Natural killer cell treated with Interleukin-12 subunit alpha and Interleukin-12 subunit beta and Interleukin-15 and Interleukin-18, amount 100 ng/mL, for 72 hours (primary cell): ENCODE results near the gene UBE2Q1. TPM values are rescaled to one million over a fixed set of nuclear protein-coding genes. Genes with fewer than 3 reads are reported as not detected.
"Not testable (repeated sequence)": the region's sequence is repeated elsewhere in the genome, so short reads cannot be mapped to it uniquely, and the experiment has no call there.

Experiments
- ATAC-seq, 2 donors: fragments of 150-1000 bp; cut with Tn5 transposase in 1 of 2; sonication (Bioruptor Pico), chemical (Tn5 transposase) in 1 of 2; 2 replicates each; pipeline ENCODE4 v1.10.0; 2021
- DNase-seq: peaks from one replicate; pipeline ENCODE4 v3.0.0; 2022; ENCODE audit warnings: low spot score
- H3K27ac Mint-ChIP-seq, 2 donors: 1 replicate in 1 of 2; 2 replicates in 1 of 2; pipeline ENCODE4 v1.8.0; 2022; ENCODE audit warnings: mixed read lengths in 2 of 2, mild to moderate bottlenecking in 1 of 2, moderate library complexity in 1 of 2
- H3K27me3 Mint-ChIP-seq, 2 donors: 1 replicate in 1 of 2; 2 replicates in 1 of 2; pipeline ENCODE4 v1.8.0; 2022; ENCODE audit warnings: mixed read lengths in 2 of 2
- H3K36me3 Mint-ChIP-seq: one replicate; pipeline ENCODE4 v1.8.0; 2022; ENCODE audit warnings: mixed read lengths
- H3K4me1 Mint-ChIP-seq, 2 donors: 1 replicate in 1 of 2; 2 replicates in 1 of 2; pipeline ENCODE4 v1.8.0; 2022; ENCODE audit warnings: low read depth in 2 of 2, mixed read lengths in 2 of 2, mild to moderate bottlenecking in 1 of 2
- H3K4me3 Mint-ChIP-seq: one replicate; pipeline ENCODE4 v1.8.0; 2022; ENCODE audit warnings: mixed read lengths
- H3K9me3 Mint-ChIP-seq: 2 replicates; pipeline ENCODE4 v1.8.0; 2022; ENCODE audit warnings: mixed read lengths
- total RNA-seq, 2 donors: library from RNA; stranded (reverse); gene quantifications; one replicate each; pipeline ENCODE4 v1.2.3, GENCODE V29; 2022

Gene UBE2Q1
- total RNA-seq, 2 donors from 2014 or later, result 95.2 to 123 TPM

DNA sequence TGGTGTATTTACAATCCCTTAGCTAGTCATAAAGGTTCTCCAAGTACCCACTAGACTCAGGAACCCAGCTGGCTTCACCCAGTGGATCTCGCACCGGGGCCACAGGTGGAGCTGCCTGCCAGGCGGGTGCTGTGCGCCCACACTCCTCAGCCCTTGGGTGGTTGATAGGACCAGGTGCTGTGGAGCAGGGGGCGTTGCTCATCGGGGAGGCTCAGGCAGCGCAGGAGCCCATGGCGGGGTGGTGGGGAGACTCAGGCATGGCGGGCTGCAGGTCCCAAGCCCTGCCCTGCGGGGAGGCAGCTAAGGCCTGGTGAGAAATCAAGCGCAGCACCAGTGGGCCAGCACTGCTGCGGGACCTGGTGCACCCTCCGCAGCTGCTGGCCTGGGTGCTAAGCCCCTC, 26.5 kb downstream of the UBE2Q1 start:
- not testable (repeated sequence) for H3K36me3 Mint-ChIP-seq, ATAC-seq, H3K4me3 Mint-ChIP-seq, H3K4me1 Mint-ChIP-seq, DNase-seq, H3K9me3 Mint-ChIP-seq, H3K27ac Mint-ChIP-seq
- peaks cover 12 to 18% of the 10 kb centered on the region in 2 donors for H3K27me3 Mint-ChIP-seq

DNA sequence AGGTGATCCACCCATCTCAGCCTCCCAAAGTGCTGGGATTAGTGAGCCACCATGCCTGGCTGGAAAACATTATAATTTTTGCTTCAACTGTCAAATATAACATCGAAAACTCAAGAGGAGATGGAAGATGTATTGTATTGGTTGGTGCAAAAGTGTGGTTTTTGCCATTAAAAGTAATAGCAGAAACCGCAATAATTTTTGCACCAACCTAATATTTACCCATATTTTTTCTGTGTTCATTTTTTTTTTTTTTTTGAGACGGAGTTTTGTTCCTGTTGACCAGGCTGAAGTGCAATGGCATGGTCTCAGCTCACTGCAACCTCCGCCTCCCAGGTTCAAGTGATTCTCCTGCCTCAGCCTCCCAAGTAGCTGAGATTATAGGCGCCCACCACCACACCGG, 29.2 kb downstream of the UBE2Q1 start:
- peaks cover 2 to 7% of the 10 kb centered on the region in 2 donors for H3K27me3 Mint-ChIP-seq
- H3K4me3 Mint-ChIP-seq, result no peak overlapping the region
- ATAC-seq (no peak), DNase-seq (no peak)
- no peak overlapping the region for H3K27ac Mint-ChIP-seq
- H3K36me3 Mint-ChIP-seq, result no peaks in the 10 kb centered on the region
- H3K4me1 Mint-ChIP-seq, result no peaks in the 10 kb centered on the region
- no peaks in the 10 kb centered on the region for H3K9me3 Mint-ChIP-seq

DNA sequence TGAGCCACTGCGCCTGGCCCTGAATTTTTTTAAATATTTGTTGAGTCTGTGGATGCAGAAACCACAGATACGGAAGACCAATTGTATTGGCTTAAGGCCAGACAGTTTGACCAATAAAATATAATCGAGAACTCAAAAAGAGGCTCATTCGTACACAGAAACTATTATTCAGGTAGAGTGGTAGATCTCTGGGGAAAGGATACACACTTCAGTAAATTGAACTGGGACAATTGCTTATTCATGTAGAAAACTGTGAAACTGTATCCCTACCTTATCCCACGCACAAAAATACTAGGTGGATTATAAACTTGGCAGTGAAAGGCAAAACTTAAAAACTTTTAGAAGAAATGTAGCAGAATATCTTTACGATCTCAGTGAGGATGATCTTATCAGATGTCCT, 31.3 kb downstream of the UBE2Q1 start:
- ATAC-seq, result no peak
- Mint-ChIP-seq H3K9me3 (no peaks in the 10 kb centered on the region), H3K27me3 (peaks cover 9 to 13% of the 10 kb centered on the region in 2 donors), H3K27ac (no peak overlapping the region), H3K36me3 (no peaks in the 10 kb centered on the region), H3K4me1 (no peaks in the 10 kb centered on the region), H3K4me3 (no peak overlapping the region)
- no peak for DNase-seq

DNA sequence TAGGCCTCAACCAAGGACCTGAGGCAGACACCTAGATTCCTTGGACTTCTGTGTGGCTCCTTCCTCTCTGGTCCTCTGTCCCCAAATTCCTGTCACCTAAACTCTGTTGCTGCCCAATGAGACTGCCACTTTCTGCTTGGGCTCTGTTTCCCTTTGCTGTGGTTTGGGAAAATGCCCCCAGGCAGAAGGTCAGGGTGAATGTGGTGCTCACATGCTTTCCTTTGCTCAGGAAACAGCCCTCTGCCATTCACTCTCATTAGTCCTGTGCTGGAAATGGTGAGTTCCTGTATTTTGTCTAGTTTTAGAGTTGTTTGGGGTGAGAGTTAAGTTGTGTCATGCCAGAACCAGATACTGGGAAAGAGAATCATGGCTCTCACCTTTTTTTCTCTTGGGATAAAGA, 33.6 kb downstream of the UBE2Q1 start:
- peaks cover 9 to 21% of the 10 kb centered on the region in 2 donors for H3K27me3 Mint-ChIP-seq
- H3K4me3 Mint-ChIP-seq, result no peak overlapping the region
- no peaks in the 10 kb centered on the region for H3K36me3 Mint-ChIP-seq
- no peak overlapping the region for H3K27ac Mint-ChIP-seq
- H3K4me1 Mint-ChIP-seq, result no peaks in the 10 kb centered on the region
- H3K9me3 Mint-ChIP-seq, result no peaks in the 10 kb centered on the region
- DNase-seq, result no peak
- ATAC-seq, result no peak

DNA sequence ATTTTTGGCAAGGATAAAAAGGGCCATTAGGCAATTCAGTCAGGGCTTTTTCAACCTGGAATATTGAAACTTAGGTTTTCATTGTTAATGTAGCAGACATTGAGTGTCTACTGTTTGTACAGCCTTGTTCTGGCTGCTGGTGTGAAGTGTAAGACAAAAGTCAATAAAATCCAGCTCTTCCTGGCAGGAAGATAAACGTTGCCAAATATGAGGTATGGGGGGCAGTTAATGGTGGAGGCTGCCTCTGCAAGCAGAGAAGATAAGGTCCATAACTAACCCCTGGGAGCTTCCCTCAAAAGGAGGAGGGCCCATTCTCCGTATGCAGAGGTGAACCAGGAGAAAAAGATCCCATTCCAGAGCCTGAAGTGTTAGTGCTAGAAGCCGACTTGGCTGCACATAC, 36.8 kb downstream of the UBE2Q1 start:
- Mint-ChIP-seq H3K27me3 (peaks cover 18 to 26% of the 10 kb centered on the region in 2 donors), H3K4me3 (no peak overlapping the region), H3K9me3 (no peaks in the 10 kb centered on the region)

DNA sequence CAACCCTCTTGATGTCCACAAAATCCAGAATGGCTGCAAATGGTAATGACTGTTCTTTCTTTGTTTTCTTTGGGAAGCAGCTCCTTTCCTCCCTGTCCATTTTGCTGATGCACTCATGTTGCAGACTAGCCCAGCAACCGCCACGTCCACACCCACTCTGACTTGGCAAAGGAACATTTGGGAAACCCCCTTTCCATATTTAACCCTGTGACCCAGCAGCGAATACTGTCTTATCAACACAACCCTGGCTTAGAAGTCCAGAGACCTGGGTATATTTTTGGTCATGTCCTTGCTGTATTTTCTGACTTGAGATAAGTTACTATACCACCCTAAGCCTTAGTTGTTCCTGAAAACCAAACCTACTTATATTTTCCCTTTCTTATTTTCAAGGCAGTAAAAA, 38.1 kb downstream of the UBE2Q1 start:
- H3K4me3 Mint-ChIP-seq, result no peak overlapping the region
- DNase-seq, result no peak

More for the DNA sequence above, 36.8 kb downstream of the UBE2Q1 start:
- H3K36me3 Mint-ChIP-seq, result no peaks in the 10 kb centered on the region
- no peak for DNase-seq
- H3K27ac Mint-ChIP-seq, result no peak overlapping the region
- ATAC-seq, result no peak
- no peaks in the 10 kb centered on the region for H3K4me1 Mint-ChIP-seq

DNA sequence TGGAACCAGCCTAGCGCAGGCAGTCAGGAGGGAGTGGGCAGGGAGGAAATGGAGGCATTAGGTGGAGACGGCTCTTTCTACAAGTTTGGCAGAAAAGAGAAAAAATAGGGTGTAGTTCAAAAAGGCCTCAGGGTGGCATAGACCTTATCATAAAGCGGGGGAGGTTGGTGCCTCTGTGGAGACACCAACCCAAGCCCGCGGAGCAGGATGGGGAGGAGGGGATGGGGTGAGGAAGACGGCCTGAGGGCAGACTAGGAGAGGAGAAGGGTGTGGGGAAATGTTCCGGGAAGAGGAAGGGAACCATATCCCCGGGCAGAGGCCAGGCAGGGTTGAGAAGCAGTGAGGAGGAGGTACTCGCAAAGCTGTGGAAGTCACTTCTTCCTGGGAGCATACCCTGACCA, 38.9 kb downstream of the UBE2Q1 start:
- ATAC-seq (no peak), DNase-seq (no peak)
- H3K36me3 Mint-ChIP-seq, result no peaks in the 10 kb centered on the region
- no peak overlapping the region for H3K27ac Mint-ChIP-seq
- H3K4me1 Mint-ChIP-seq, result no peaks in the 10 kb centered on the region
- peaks cover 32 to 33% of the 10 kb centered on the region in 2 donors for H3K27me3 Mint-ChIP-seq
- H3K9me3 Mint-ChIP-seq, result no peaks in the 10 kb centered on the region
- H3K4me3 Mint-ChIP-seq, result no peak overlapping the region

More for the DNA sequence above, 38.1 kb downstream of the UBE2Q1 start:
- H3K36me3 Mint-ChIP-seq, result no peaks in the 10 kb centered on the region
- no peaks in the 10 kb centered on the region for H3K4me1 Mint-ChIP-seq
- no peaks in the 10 kb centered on the region for H3K9me3 Mint-ChIP-seq
- ATAC-seq, result no peak
- no peak overlapping the region for H3K27ac Mint-ChIP-seq
- H3K27me3 Mint-ChIP-seq, result peaks cover 31 to 32% of the 10 kb centered on the region in 2 donors

DNA sequence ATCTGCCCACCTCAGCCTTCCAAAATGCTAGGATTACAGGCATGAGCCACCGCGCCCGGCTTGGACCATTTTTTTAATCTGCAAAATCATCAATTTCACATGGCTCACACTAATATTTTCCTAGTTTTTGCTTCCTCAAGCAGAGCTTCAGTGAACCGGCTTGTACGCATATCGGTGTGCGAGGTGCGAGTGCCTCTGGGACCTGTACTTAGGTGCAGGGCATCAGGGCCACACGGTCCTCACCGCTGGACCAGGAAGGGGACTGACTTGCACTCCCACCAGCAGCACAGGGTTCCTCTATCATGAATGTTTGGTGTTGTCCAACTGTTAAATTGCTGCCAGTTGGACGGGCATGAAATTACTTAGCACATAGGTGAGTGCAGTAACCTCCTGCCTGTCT, 40.8 kb downstream of the UBE2Q1 start:
- H3K27me3 Mint-ChIP-seq, result peaks cover 29 to 36% of the 10 kb centered on the region in 2 donors
- no peak for ATAC-seq

DNA sequence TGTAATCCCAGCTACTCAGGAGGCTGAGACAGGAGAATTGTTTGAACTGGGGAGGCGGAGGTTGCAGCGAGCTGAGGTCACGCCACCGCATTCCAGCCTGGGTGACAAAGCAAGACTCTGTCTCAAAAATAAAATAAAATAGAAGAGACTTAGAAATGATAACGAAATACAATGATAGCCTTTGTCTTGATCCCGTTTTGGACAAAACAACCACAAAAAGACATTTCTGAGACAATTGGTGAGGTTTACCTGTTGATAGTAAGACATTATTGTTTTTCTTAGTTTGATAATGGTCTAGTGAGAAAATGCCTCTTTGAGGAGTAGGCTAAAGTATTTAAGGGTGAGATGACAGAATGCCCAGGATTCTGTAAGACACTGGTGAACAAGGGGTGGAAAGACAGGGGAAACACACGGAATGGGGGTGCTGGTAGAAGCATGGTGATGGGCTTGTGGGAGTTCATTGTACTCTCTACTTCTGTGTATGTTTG, 44.4 kb downstream of the UBE2Q1 start:
- ATAC-seq (no peak), DNase-seq (no peak)
- no peaks in the 10 kb centered on the region for H3K36me3 Mint-ChIP-seq
- H3K4me3 Mint-ChIP-seq, result no peak overlapping the region
- no peak overlapping the region for H3K27ac Mint-ChIP-seq
- H3K4me1 Mint-ChIP-seq, result no peaks in the 10 kb centered on the region
- H3K27me3 Mint-ChIP-seq, result peaks cover 22 to 43% of the 10 kb centered on the region in 2 donors
- no peaks in the 10 kb centered on the region for H3K9me3 Mint-ChIP-seq

More for the DNA sequence above, 40.8 kb downstream of the UBE2Q1 start:
- no peak overlapping the region for H3K27ac Mint-ChIP-seq
- no peak for DNase-seq
- no peaks in the 10 kb centered on the region for H3K9me3 Mint-ChIP-seq
- H3K4me3 Mint-ChIP-seq, result no peak overlapping the region
- H3K36me3 Mint-ChIP-seq, result no peaks in the 10 kb centered on the region
- H3K4me1 Mint-ChIP-seq, result no peaks in the 10 kb centered on the region

DNA sequence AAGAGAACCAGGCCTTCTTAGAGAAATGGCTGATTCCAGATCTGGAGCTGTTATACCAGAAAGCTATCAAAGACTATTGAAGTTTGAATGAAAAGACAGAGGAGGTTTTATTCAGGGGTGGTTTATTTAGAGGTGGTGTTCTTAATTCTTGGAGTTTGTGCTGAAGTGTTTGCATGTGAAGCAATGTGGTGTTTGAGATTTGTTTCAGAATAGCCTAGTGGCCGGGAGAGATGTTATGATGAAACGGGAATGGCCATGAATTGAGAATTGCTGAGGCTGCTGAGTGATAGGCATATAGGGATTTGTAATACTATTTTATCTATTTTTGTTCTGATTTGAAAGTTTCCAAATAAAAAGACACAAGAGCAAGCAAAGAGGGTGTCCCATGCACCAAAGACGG, 45.7 kb downstream of the UBE2Q1 start:
- DNase-seq, result no peak
- ATAC-seq, result no peak
- Mint-ChIP-seq H3K27me3 (peaks cover 30 to 52% of the 10 kb centered on the region in 2 donors), H3K9me3 (no peaks in the 10 kb centered on the region), H3K4me3 (no peak overlapping the region), H3K27ac (no peak overlapping the region), H3K4me1 (no peaks in the 10 kb centered on the region), H3K36me3 (no peaks in the 10 kb centered on the region)

DNA sequence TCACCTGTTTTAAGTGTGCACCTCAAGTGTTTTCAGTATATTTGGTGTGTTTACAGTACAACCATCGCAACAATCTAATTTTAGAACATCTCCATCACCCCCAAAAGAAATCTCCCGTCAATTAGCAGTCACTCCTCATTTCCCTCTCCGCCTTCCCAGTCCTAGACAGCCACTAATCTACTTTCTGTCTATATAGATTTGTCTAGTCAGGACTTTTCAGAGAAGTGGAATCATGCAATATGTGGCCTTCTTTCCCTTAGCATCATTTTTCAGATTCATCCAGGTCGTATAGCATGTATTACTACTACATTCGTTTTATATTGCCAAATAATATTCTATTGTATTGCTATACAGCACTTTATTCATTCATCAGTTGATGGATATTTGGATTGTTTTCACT, 54.6 kb downstream of the UBE2Q1 start:
- DNase-seq (no peak), ATAC-seq (no peak)
- Mint-ChIP-seq H3K4me3 (no peak overlapping the region), H3K9me3 (no peaks in the 10 kb centered on the region), H3K4me1 (peaks cover 20 to 21% of the 10 kb centered on the region in 2 donors), H3K27ac (no peak overlapping the region), H3K27me3 (peaks cover 39 to 55% of the 10 kb centered on the region in 2 donors), H3K36me3 (peaks cover 9% of the 10 kb centered on the region)

DNA sequence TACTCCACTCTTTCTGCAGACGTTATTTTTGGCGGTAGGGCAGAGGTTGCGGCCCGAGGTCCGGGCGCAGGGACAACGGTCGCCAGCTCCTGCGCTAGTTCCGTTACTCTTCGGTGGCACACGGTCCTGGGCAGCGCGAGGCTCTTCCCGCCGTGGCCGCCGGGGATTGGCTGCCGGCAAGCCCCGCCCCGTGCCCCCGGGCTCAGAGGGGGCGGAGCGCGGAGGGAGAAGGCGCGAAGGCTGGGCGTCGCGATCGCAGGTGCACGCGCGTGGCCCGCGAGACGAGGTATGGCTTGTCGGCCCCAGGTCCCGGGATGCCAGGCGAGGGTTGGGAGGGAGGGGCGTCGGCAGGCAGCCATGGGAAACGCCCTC, 55.7 kb downstream of the UBE2Q1 start:
- Mint-ChIP-seq H3K27me3 (peaks cover 31 to 44% of the 10 kb centered on the region in 2 donors), H3K4me1 (peaks cover 21% of the 10 kb centered on the region in 2 donors), H3K4me3 (no peak overlapping the region), H3K9me3 (no peaks in the 10 kb centered on the region), H3K36me3 (peaks cover 9% of the 10 kb centered on the region), H3K27ac (no peak overlapping the region)
- DNase-seq (no peak), ATAC-seq (no peak)

DNA sequence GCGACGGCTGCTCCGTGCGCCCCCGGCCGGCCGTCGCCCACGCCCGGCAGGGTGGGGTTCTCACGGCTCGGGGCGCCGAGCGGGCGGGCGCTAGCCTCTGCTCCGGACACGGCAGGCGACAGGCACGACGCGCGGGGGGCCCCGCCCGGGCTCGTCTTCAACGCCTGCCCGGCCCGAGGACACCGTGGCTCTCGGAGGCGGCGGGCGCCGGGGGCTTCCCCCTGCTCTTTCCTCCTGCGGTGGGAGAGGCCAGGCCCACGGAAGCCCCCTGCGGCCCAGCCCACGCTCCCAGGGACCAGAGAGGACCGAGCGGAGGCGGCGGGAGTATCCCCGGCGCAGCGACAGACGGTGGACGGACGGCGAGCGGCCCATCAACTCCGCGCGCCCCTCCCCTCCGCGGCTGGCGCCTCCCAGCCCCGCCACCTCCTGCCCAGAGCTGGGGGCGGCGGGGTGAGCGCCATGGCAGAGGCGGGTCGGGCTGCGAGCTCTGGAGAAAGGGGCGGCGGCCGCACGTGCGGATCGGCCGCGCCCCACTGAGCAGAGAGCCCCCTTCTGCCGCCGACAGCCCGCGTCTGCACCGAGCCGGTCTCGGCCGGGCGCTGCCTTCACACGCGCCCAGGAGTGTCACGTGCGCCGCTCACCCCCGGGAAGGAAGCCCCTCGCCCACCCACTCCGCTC, 56.3 kb downstream of the UBE2Q1 start, which contains the start of the genes SHE and TDRD10:
Gene SHE, minus strand, starts transcription at position 347 of the 678 bp plus-strand sequence. CDS start 386 bp downstream, outside the sequence.
Gene TDRD10, plus strand, starts transcription at position 154 of the 678 bp plus-strand sequence. CDS start 4,685 bp downstream, outside the sequence.
- H3K27ac Mint-ChIP-seq, result no peak within 1 kb of the TSS
- H3K36me3 Mint-ChIP-seq, result peaks cover 9% of the 10 kb centered on the region
- H3K4me3 Mint-ChIP-seq, result peak within 1 kb of the TSS; percentile 58
- peaks cover 26 to 39% of the 10 kb centered on the region in 2 donors for H3K27me3 Mint-ChIP-seq
- DNase-seq (peak; percentile 71), ATAC-seq (peak; percentile 35 to 79)
- no peaks in the 10 kb centered on the region for H3K9me3 Mint-ChIP-seq
- H3K4me1 Mint-ChIP-seq, result peaks cover 21% of the 10 kb centered on the region in 2 donors

DNA sequence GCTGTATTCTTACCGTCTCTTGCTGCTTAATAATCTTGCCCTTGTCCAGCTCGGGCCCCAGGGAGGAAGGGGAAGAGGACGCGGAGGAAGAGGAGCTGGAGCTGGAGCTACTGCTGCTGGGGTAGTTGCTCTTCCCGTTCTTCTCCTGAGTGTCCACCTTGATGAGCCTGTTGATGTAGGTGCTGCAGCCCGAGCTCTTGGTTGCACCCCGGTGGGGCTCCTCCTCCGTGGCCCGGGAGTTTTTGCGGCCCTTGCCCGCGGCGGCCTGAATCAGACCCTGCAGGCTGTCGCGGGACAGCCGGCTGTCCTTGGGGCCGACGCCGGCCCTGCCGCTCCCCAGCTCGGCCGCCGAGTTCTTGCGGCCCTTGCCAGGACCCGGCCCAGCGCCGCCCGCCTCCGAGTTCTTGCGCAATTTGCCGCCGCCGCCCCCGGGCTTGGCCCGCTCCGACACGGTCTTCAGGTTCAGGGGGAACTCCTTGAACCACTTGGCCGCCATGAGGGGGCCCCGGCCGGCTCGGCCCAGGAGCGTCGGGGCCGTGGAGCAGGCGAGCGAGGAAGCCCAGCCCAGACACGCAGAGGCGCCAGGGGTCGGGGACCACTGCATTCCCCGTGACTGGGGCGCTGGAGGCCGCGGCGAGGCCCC, 56.9 kb downstream of the UBE2Q1 start:
- ATAC-seq, result peak; percentile 36 to 73
- peaks cover 26 to 37% of the 10 kb centered on the region in 2 donors for H3K27me3 Mint-ChIP-seq
- peak overlapping the region; percentile 58 for H3K4me3 Mint-ChIP-seq

More for the DNA sequence above, 56.9 kb downstream of the UBE2Q1 start:
- Mint-ChIP-seq H3K4me1 (peaks cover 21 to 26% of the 10 kb centered on the region in 2 donors), H3K27ac (no peak overlapping the region), H3K9me3 (no peaks in the 10 kb centered on the region), H3K36me3 (peaks cover 9% of the 10 kb centered on the region)
- DNase-seq, result peak; percentile 69
